Right forelimb (tissue), 1 donor: ENCODE data around the gene PRDM2.

ENCODE experiments used
- DNase-seq: peaks from one replicate; pipeline ENCODE4 v3.0.0-alpha.2; 2018

The PRDM2 gene

GRCh38 chr1:13733711-13734110, 33.7 kb downstream of the PRDM2 start:
- DNase-seq, result no peak

- DNase-seq, result no peak
Measured at GRCh38 chr1:13735168-13735930, 35.4 kb downstream of the PRDM2 start.

- DNase-seq, result no peak
Measured at GRCh38 chr1:13737398-13737797, 37.4 kb downstream of the PRDM2 start.

GRCh38 chr1:13746342-13746741, 46.4 kb downstream of the PRDM2 start:
- DNase-seq, result no peak

- peak; percentile 98 for DNase-seq
Measured at GRCh38 chr1:13748610-13749505, 48.9 kb downstream of the PRDM2 start.

GRCh38 chr1:13749543-13750341, 49.8 kb downstream of the PRDM2 start:
- DNase-seq, result no peak

GRCh38 chr1:13751458-13751871, 51.5 kb downstream of the PRDM2 start:
- DNase-seq, result no peak

- DNase-seq, result no peak
Measured at GRCh38 chr1:13751985-13752384, 52.0 kb downstream of the PRDM2 start.

- no peak for DNase-seq
Measured at GRCh38 chr1:13752852-13753251, 52.9 kb downstream of the PRDM2 start.

GRCh38 chr1:13753636-13754402, 53.8 kb downstream of the PRDM2 start:
- no peak for DNase-seq

- DNase-seq, result no peak
Measured at GRCh38 chr1:13754510-13755103, 54.6 kb downstream of the PRDM2 start.

GRCh38 chr1:13756557-13757315, 56.7 kb downstream of the PRDM2 start:
- DNase-seq, result no peak

GRCh38 chr1:13757693-13758092, 57.7 kb downstream of the PRDM2 start:
- no peak for DNase-seq

GRCh38 chr1:13759072-13759471, 59.1 kb downstream of the PRDM2 start:
- no peak for DNase-seq

GRCh38 chr1:13760340-13760739, 60.4 kb downstream of the PRDM2 start:
- no peak for DNase-seq

GRCh38 chr1:13760921-13761320, 60.9 kb downstream of the PRDM2 start:
- no peak for DNase-seq

- no peak for DNase-seq
Measured at GRCh38 chr1:13761883-13762282, 61.9 kb downstream of the PRDM2 start.

GRCh38 chr1:13762642-13763041, 62.7 kb downstream of the PRDM2 start:
- no peak for DNase-seq

- no peak for DNase-seq
Measured at GRCh38 chr1:13763222-13763621, 63.2 kb downstream of the PRDM2 start.

- no peak for DNase-seq
Measured at GRCh38 chr1:13763991-13764390, 64.0 kb downstream of the PRDM2 start.
